ENCODE measurements around the gene PATJ. TPM values are rescaled to one million over a fixed set of nuclear protein-coding genes. Genes with fewer than 3 reads are reported as not detected.

PATJ gene
- 3.3 to 5.8 TPM (median 4.6 TPM) in 5 replicates for total RNA-seq (2022; extraction: Qiagen RNA extraction; ENCODE audit: low read depth)

GRCh38 chr1:61741711-61742619 lies at the start of gene PATJ:
TSS of gene PATJ (plus strand) at chr1:61742480. CDS start at chr1:61762893, 20,413 bp downstream.

GRCh38 chr1:61724813-61725694 lies 17.2 kb upstream of the PATJ start, which contains the start of gene TM2D1:
TSS of gene TM2D1 (minus strand) at chr1:61725141. CDS start at chr1:61725120, 21 bp downstream.

GRCh38 chr1:62194651-62195544 lies 452.6 kb downstream of the PATJ start, which contains the start of gene L1TD1:
TSS of gene L1TD1 (plus strand) at chr1:62194849. CDS start at chr1:62206629, 11,780 bp downstream.

Other genes with a start within 250 kb of the PATJ start
- gene TM2D1, start 17.3 kb upstream of the PATJ start, total RNA-seq (2022; extraction: Qiagen RNA extraction; ENCODE audit: low read depth), result 20.9 to 30.0 TPM (median 25.1 TPM) in 5 replicates

Measured in A549 treated with ZK216348 at 1 μM for 4 hours (cell line).